Loucy (cell line): ENCODE measurements around the gene TIMP2.

Source experiments
- H2AFZ ChIP-seq: fragments of 200-600 bp; sonication (generic); 2 replicates; pipeline ENCODE4 v1.6.0; 2016; ENCODE audit warnings: antibody characterized with exemption, mild to moderate bottlenecking, low read length, moderate library complexity
- H3F3A ChIP-seq: fragments of 200-600 bp; 2 replicates; pipeline ENCODE4 v1.6.0; 2016; ENCODE audit warnings: antibody characterized with exemption, low read depth, mild to moderate bottlenecking
- H3K27me3 ChIP-seq: fragments of 200-600 bp; sonication (generic); 2 replicates; pipeline ENCODE4 v1.6.1; 2014; ENCODE audit warnings: low read length, mild to moderate bottlenecking; ENCODE audit not compliant: insufficient read depth, poor library complexity, severe bottlenecking
- H3K36me3 ChIP-seq: fragments of 200-600 bp; sonication (generic); 2 replicates; pipeline ENCODE4 v1.6.1; 2016; ENCODE audit warnings: low read length; ENCODE audit not compliant: insufficient read depth
- H3K4me1 ChIP-seq: fragments of 200-600 bp; sonication (generic); 2 replicates; pipeline ENCODE4 v1.5.1; 2014; ENCODE audit warnings: low read length, mild to moderate bottlenecking; ENCODE audit not compliant: insufficient read depth, poor library complexity, severe bottlenecking
- H3K4me2 ChIP-seq: fragments of 200-600 bp; sonication (generic); 2 replicates; pipeline ENCODE4 v1.6.0; 2014; ENCODE audit warnings: antibody characterized with exemption, low read length, low read depth, mild to moderate bottlenecking; ENCODE audit not compliant: poor library complexity, severe bottlenecking
- H3K4me3 ChIP-seq: fragments of 200-600 bp; sonication (generic); 2 replicates; pipeline ENCODE4 v1.5.1; 2014; ENCODE audit warnings: low read length, mild to moderate bottlenecking, mixed read lengths; ENCODE audit not compliant: poor library complexity, severe bottlenecking
- H3K79me2 ChIP-seq: fragments of 200-600 bp; sonication (generic); 2 replicates; pipeline ENCODE4 v1.6.1; 2014; ENCODE audit warnings: low read length; ENCODE audit not compliant: insufficient read depth
- H3K9ac ChIP-seq: fragments of 200-600 bp; sonication (generic); 2 replicates; pipeline ENCODE4 v1.6.0; 2014; ENCODE audit warnings: mild to moderate bottlenecking, low read depth, low read length, moderate library complexity; ENCODE audit not compliant: poor library complexity, severe bottlenecking
- H3K9me2 ChIP-seq: fragments of 200-600 bp; sonication (generic); replicated peaks from 2 replicates; pipeline ENCODE4 v1.6.1; 2016; ENCODE audit warnings: low read depth, low read length, mixed read lengths
- H3K9me3 ChIP-seq: fragments of 200-600 bp; sonication (generic); 2 replicates; pipeline ENCODE4 v1.6.1; 2014; ENCODE audit warnings: mild to moderate bottlenecking, antibody characterized with exemption, low read length, low read depth; ENCODE audit not compliant: insufficient read depth
- H4K20me1 ChIP-seq: fragments of 200-600 bp; sonication (generic); 2 replicates; pipeline ENCODE4 v1.6.0; 2014; ENCODE audit warnings: antibody characterized with exemption, low read length, mild to moderate bottlenecking; ENCODE audit not compliant: insufficient read depth, poor library complexity, severe bottlenecking
- CTCF ChIP-seq: fragments of 200-600 bp; sonication (generic); conservative IDR thresholded peaks from 2 replicates; pipeline ENCODE4 v1.5.1; 2014; ENCODE audit warnings: mild to moderate bottlenecking, antibody characterized with exemption, low read length
- EZH2phosphoT487 ChIP-seq: fragments of 200-600 bp; IDR thresholded peaks from 2 replicates; pipeline ENCODE4 v1.6.1; 2018; ENCODE audit warnings: antibody characterized with exemption, mild to moderate bottlenecking, moderate library complexity, borderline replicate concordance

The TIMP2 gene

GRCh38 chr17:78803186-78803845, 121.9 kb downstream of the TIMP2 start:
- no peak overlapping the region for H3K4me3 ChIP-seq
- H3K9me3 ChIP-seq = no peaks in the 10 kb centered on the region
- H3K9ac ChIP-seq = no peak overlapping the region
- H2AFZ ChIP-seq = no peak overlapping the region
- TF ChIP-seq EZH2phosphoT487 (no peak), CTCF (no peak)
- H3K79me2 ChIP-seq = peaks cover 4% of the 10 kb centered on the region; the same call in 1 of the 2 replicates
- H3F3A ChIP-seq = no peaks in the 10 kb centered on the region
- H3K4me1 ChIP-seq = no peaks in the 10 kb centered on the region
- H3K27me3 ChIP-seq = no peaks in the 10 kb centered on the region
- H3K9me2 ChIP-seq = no peaks in the 10 kb centered on the region
- peaks cover 75% of the 10 kb centered on the region for H3K36me3 ChIP-seq
- H4K20me1 ChIP-seq = peaks cover 4% of the 10 kb centered on the region
- no peak overlapping the region for H3K4me2 ChIP-seq
